Stomach (tissue), 19 donors: ENCODE data around the gene PPT2. TPM values are rescaled to one million over a fixed set of nuclear protein-coding genes. Genes with fewer than 3 reads are reported as not detected.

Source experiments
- DNase-seq, 2 donors: peaks; one replicate each; pipeline versions ENCODE4 v3.0.0 to v3.0.0-alpha.2; 2013 to 2019
- H3K27ac ChIP-seq, 5 donors: fragments of 200-600 bp in 4 of 5; sonication (generic) in 4 of 5; one replicate each; pipeline ENCODE4 v1.5.1; 2013 to 2019; ENCODE audit warnings: mild to moderate bottlenecking in 1 of 5, moderate library complexity in 1 of 5
- H3K27me3 ChIP-seq, 3 donors: fragments of 200-600 bp; sonication (generic); one replicate each; pipeline ENCODE4 v1.5.1; 2017 to 2019; ENCODE audit warnings: mixed run types in 1 of 3
- H3K36me3 ChIP-seq, 4 donors: fragments of 200-600 bp; sonication (generic); 1 replicate in 3 of 4; 2 replicates in 1 of 4; pipeline ENCODE4 v1.5.1; 2016 to 2019
- H3K4me1 ChIP-seq, 4 donors: fragments of 200-600 bp; sonication (generic); one replicate each; pipeline ENCODE4 v1.5.1; 2016 to 2019
- H3K4me3 ChIP-seq, 4 donors: fragments of 200-600 bp; sonication (generic) in 3 of 4; one replicate each; pipeline ENCODE4 v1.5.1; 2016 to 2019; ENCODE audit warnings: mild to moderate bottlenecking in 1 of 4
- H3K9me3 ChIP-seq, 4 donors: fragments of 200-600 bp; sonication (generic); one replicate each; pipeline ENCODE4 v1.5.1; 2016 to 2019
- CTCF ChIP-seq, 7 experiments: fragments of 450-650 bp in 4 of 7; fragments of 200-600 bp in 3 of 7; sonication (generic) in 3 of 7; IDR thresholded peaks; one replicate each; pipeline ENCODE4 v1.5.1; 2016 to 2019; ENCODE audit warnings: antibody characterized with exemption in 7 of 7, control low read depth in 2 of 7, mild to moderate bottlenecking in 1 of 7
- EP300 ChIP-seq: sonication (generic); formaldehyde crosslinking; IDR thresholded peaks from one replicate; pipeline ENCODE4 v1.6.1; 2017; ENCODE audit warnings: antibody characterized with exemption
- POLR2A ChIP-seq, 4 donors: fragments of 450-650 bp; IDR thresholded peaks; one replicate each; pipeline ENCODE4 v1.6.1; 2016; ENCODE audit warnings: antibody characterized with exemption in 4 of 4, control low read depth in 2 of 4, mild to moderate bottlenecking in 1 of 4, moderate library complexity in 1 of 4
- POLR2AphosphoS5 ChIP-seq, 3 donors: sonication (generic); formaldehyde crosslinking; IDR thresholded peaks; one replicate each; pipeline ENCODE4 v1.6.1; 2016; ENCODE audit warnings: antibody characterized with exemption in 3 of 3
- WGBS, 5 donors: extraction: QIAGEN DNeasy Blood & Tissue Kit in 3 of 5; methylation state at CpG; one replicate each; pipeline versions ENCODE4 v1.1.5 to v1.1.7; 2013 to 2018; 5-methylcytosine and 5-hydroxymethylcytosine counted together
- intact Hi-C: fragments of 100-400 bp; cut with DNase I; formaldehyde crosslinking; loops from one replicate; pipeline ENCODE4 v1.15.1; 2023; ENCODE audit warnings: low total_unique reads
- long read RNA-seq, 10 donors: transcript quantifications; one replicate each; lab custom pipeline, GENCODE V29; 2026
- polyA plus RNA-seq, 3 donors: library from polyadenylated mRNA; stranded (reverse); fragments of 200-250 nt; gene quantifications; one replicate each; pipeline ENCODE4 v1.2.3, GENCODE V29; 2013
- total RNA-seq, 5 donors: library from RNA; depleted of rRNA; stranded (reverse); fragments of >200 nt; gene quantifications; one replicate each; pipeline versions ENCODE4 v1.1.0 to v1.2.3, GENCODE V29; 2014 to 2016
- donor health status: healthy with polysubstance abuse.
- donor health status: Bipolar disorder and iron deficiency.
- donor health status: healthy.

Gene PPT2, protein sequence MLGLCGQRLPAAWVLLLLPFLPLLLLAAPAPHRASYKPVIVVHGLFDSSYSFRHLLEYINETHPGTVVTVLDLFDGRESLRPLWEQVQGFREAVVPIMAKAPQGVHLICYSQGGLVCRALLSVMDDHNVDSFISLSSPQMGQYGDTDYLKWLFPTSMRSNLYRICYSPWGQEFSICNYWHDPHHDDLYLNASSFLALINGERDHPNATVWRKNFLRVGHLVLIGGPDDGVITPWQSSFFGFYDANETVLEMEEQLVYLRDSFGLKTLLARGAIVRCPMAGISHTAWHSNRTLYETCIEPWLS
- total RNA-seq (10 to 100 TPM in 4 of 5 donors, 1 to 10 TPM in 1; 5.8 to 73.0 (median 35.7) TPM), polyA plus RNA-seq (10 to 100 TPM in 1 of 3 donors, 1 to 10 TPM in 2; 5.8 to 11.1 (median 7.9) TPM)
- long read RNA-seq, donor 1, partial matches to known transcripts, result 0 of 1 reads
- long read RNA-seq, donor 1, other reads (novel, unspliced or antisense), result 0 of 1 reads
- long read RNA-seq, donor 2, partial matches to known transcripts, result 0 of 6 reads
- long read RNA-seq, donor 2, other reads (novel, unspliced or antisense), result 0 of 6 reads
- long read RNA-seq, donor 3, partial matches to known transcripts, result 0 of 2 reads
- long read RNA-seq, donor 3, other reads (novel, unspliced or antisense), result 0 of 2 reads
- long read RNA-seq, donor 4, result 0 reads
- long read RNA-seq, donor 5, partial matches to known transcripts, result 0 of 5 reads
- long read RNA-seq, donor 5, other reads (novel, unspliced or antisense), result 0 of 5 reads
- long read RNA-seq, donor 6, transcript PPT2-244 (9 exons, 2,053 nt), result major isoform, 9 of 11 reads
- long read RNA-seq, donor 6, partial matches to known transcripts, result 0 of 11 reads
- long read RNA-seq, donor 6, other reads (novel, unspliced or antisense), result 0 of 11 reads
- long read RNA-seq, donor 7, partial matches to known transcripts, result 0 of 1 reads
- long read RNA-seq, donor 7, other reads (novel, unspliced or antisense), result 0 of 1 reads
- long read RNA-seq, donor 8, transcript PPT2-244 (9 exons, 2,053 nt), result major isoform, 5 of 7 reads
- long read RNA-seq, donor 8, partial matches to known transcripts, result 0 of 7 reads
- long read RNA-seq, donor 8, other reads (novel, unspliced or antisense), result 0 of 7 reads
- long read RNA-seq, donor 9, partial matches to known transcripts, result 0 of 2 reads
- long read RNA-seq, donor 9, other reads (novel, unspliced or antisense), result 0 of 2 reads
- long read RNA-seq, donor 10, result 0 reads

DNA sequence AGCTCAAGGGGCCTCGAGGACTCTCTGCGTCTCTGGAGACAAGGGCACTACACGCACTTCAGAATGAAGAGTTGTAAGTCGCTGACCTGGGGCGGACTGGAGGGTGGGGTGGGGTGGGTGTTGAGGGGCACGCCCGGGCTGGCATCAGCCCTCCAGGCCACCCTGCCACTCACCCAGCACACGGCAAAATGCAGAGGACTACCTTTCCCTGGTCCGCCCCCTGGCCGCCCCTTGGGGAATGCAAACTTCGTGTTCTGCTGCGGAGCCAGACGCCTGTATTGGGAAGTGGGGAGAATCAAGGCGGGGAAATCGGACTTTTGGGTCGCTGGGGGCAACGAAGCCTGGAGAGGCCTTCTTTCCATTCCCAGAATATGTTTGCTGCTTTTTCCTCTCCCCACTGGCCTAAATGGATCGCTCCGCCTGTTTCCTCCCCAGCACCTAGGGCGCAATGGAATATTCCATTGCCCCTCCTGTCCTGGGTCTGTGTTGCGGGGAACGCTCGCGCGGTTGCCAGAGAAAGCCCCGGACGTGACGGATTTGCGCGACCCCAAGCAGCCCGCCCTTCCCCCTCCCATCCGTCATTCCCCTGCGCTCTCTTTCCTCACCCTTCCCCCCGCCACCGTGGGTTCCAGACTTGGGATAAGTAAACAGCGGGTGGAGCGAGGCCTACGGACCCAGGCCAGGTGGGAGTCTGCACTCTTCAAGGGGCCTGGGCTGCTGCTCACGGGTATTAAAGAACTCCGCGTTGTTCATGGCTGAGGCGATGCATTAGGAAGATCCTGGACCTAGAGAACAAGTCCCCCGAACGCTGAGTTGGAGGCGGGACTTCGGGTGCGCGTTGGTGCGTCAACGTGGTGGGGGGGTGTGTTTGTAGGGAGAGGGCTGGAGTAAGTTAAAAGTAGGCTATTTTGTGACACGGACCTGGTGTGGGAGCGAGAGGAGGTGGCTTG is at the start of gene PPT2:
Gene PPT2, plus strand, starts transcription at position 578 of the 950 bp plus-strand sequence. CDS start 454 bp downstream, outside the sequence.
- peak within 1 kb of the TSS; percentile 59 to 87 (median 78) for H3K4me3 ChIP-seq
- peaks cover 14 to 40% (median 34%) of the 10 kb centered on the region in 4 donors for H3K36me3 ChIP-seq
- H3K27me3 ChIP-seq, result peaks cover 0 to 27% (median 0%) of the 10 kb centered on the region in 3 donors
- 1 to 2% (median 1%) methylated on average over 46 to 52 of the region's 52 CpGs for WGBS, 5 donors
- H3K4me1 ChIP-seq, result peaks cover 37 to 75% (median 62%) of the 10 kb centered on the region in 4 donors
- peak; percentile 82 to 98 for DNase-seq
- peak within 1 kb of the TSS; percentile 88 to 94 (median 93) for H3K27ac ChIP-seq
- intact Hi-C loops, result loop anchor here (5.0 kb wide), 1 partner anchor 37 kb away; no protein-coding TSS in a partner anchor
- TF ChIP-seq POLR2AphosphoS5 (IDR thresholded peaks at IDR 0.05) (peak; percentile 51 to 82 (median 81)), EP300 (no peak)
- H3K9me3 ChIP-seq, result no peaks in the 10 kb centered on the region

DNA sequence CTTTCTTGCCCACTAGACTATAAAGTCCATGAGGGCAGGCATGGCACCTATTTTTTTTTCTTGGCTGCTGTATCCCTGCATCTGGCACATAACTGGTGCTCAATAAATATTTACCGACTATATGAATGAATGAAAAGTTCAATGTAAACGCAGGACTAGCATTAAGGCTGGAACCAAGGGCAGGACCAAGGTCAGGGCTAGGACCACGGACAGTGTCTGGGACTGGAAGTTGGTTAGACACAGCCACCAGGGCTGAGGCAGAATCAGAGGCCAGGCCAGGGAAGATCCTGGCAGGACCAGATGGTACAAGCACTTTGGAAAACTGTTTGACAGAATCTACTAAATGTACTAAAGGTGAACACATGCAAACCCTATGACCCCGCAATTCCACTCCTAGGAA is 48.5 kb upstream of the PPT2 start:
- peaks cover 0 to 5% (median 0%) of the 10 kb centered on the region in 3 donors for H3K27me3 ChIP-seq
- peaks cover 26 to 48% (median 40%) of the 10 kb centered on the region in 4 donors for H3K4me1 ChIP-seq
- no peaks in the 10 kb centered on the region for H3K9me3 ChIP-seq
- 58 to 76% (median 66%) methylated on average over 4 of the region's 4 CpGs for WGBS, 5 donors
- TF ChIP-seq EP300 (no peak), POLR2A (IDR thresholded peaks at IDR 0.05) (no peak), POLR2AphosphoS5 (IDR thresholded peaks at IDR 0.05) (no peak), CTCF (IDR thresholded peaks at IDR 0.05) (no peak)
- intact Hi-C loops, result no loop called here
- no peak overlapping the region for H3K27ac ChIP-seq
- no peak overlapping the region for H3K4me3 ChIP-seq
- DNase-seq, result no peak
- no peaks in the 10 kb centered on the region for H3K36me3 ChIP-seq

GRCh38 chr6:32107406-32107805 is 46.5 kb upstream of the PPT2 start:
- Histone ChIP-seq H3K27ac (peak overlapping the region in 4 of 5 donors; percentile 75 to 85 (median 79)), H3K4me1 (peaks cover 43 to 67% (median 56%) of the 10 kb centered on the region in 4 donors), H3K27me3 (peaks cover 0 to 5% (median 0%) of the 10 kb centered on the region in 3 donors), H3K4me3 (peak overlapping the region in 2 of 4 donors; percentile 29 to 37), H3K36me3 (no peaks in the 10 kb centered on the region), H3K9me3 (no peaks in the 10 kb centered on the region)
- WGBS, 5 donors, result 63 to 78% (median 68%) methylated on average over 1 of the region's 1 CpG
- no peak for DNase-seq
- intact Hi-C loops, result no loop called here
- TF ChIP-seq EP300, result no peak
- TF ChIP-seq POLR2A (IDR thresholded peaks at IDR 0.05), result no peak
- TF ChIP-seq POLR2AphosphoS5 (IDR thresholded peaks at IDR 0.05), result no peak
- no peak for TF ChIP-seq CTCF (IDR thresholded peaks at IDR 0.05)
